Measurements from ENCODE around the gene CDK13.
A peak's percentile ranks its signal among the peaks of the same experiment; 100 is the strongest.
"Not testable (repeated sequence)": the region's sequence is repeated elsewhere in the genome, so short reads cannot be mapped to it uniquely, and the experiment has no call there.

Gene CDK13

DNA sequence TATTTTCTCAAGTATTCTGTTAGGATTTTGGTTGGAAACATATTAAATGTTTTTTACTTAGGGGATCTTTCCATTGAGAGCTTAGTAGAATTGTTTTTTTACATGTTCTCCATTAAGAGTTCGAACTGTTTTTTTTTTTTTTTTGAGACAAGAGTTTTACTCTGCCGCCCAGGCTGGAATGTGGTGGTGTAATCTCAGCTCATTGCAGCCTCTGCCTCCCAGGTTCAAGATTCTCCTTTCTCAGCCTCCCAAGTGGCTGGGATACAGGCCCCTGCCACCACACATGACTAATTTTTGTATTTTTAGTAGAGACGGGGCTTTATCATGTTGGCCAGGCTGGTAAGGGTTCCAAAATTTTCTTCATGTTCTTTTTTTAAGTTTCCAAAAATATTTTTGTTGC is 151.1 kb downstream of the CDK13 start:
- DNase-seq = peak; percentile 7

DNA sequence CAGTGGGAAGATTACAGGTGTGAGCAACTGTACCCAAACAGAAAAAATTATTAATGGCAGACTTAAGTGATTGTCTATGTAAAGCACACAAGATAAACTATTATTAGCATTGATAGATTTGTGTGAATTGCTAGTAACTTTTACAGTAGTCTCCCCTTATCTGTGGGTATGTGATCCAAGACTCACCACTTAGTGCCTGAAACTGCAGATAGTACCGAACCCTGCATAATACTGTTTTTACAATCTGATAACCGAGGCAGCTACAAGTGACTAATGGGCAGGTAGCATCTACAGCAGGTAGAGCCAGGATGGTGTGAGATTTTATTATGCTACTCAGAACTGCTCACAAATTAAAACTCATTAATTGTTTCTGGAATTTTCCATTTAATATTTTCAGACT is 152.8 kb downstream of the CDK13 start:
- no peak for DNase-seq

DNA sequence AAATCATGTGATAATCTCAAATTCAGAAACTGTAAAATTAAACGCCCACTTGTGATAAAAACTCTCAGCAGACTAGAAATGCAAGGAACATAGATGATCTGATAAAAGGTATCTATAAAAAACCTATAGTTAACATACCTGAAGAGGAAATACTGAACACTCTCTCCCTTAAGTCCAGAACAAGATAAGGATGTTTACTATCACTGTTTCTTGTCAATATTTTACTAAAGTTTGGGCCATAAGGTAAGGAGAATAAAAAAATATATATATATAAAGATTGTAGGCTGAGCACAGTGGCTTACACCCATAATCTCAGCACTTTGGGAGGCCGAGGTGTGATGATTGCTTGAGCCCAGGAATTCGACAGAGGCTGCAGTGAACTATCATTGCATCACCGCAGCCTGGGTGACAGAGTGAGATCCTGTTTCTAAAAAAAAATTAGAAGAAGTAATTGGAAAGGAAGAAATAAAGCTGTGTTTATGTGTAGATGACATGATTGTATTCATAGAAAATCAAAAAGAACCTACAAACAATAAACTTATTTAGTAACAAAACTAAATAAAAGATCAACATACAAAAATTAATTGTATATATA is 155.9 kb downstream of the CDK13 start:
- DNase-seq = peak; percentile 7

DNA sequence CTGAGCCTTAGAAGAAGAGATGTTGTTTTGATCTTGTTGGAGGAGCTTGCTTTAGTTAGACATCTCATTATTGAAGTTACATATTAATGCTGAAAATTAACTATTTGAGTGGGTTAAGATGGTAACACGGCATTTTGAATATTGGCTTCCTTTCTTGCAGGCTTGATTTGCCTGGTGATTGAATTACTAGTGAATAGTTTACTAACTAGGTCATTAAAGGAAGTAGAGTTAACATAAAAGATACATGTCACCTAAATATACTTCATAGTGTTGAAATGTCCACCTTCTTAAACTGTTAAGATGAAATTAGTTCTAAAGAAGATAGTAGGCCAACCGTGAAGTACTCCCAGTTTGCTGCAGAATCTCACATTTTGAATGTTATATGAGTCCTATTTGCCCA is 165.9 kb downstream of the CDK13 start:
- DNase-seq = no peak

DNA sequence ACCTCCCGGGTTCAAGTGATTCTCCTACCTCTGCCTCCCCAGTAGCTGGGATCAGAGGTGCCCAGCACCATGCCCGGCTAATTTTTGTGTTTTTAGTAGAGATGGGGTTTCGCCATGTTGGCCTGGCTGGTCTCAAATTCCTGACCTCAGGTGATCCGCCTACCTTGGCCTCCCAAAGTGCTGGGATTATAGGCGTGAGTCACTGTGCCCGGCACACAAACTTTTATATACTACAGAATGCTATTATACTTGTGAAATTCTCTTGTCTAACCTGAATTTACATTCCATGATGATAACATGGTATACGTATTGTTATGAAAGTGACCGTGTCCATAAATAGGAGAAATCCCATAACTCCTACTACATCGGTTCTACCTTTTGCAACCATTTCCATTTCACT is 167.1 kb downstream of the CDK13 start:
- DNase-seq = not testable (repeated sequence)

DNA sequence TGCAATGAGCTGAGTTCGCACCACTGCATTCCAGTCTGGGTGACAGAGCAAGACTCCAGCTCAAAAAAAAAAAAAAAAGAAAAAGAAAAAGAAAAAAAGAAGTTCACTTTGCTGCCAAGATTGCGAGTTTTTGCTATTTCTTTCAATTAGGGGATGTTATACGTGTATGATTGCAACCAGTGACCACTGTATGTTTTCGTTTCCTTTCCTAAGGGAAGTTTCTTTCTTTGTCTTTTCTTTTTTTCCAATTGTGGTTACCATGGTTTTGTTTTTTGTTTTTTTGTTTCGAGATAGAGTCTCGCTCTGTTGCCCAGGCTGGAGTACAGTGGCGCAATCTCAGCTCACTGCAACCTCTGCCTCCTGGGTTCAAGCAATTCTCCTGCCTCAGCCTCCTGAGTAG is 168.1 kb downstream of the CDK13 start:
- DNase-seq = not testable (repeated sequence)

DNA sequence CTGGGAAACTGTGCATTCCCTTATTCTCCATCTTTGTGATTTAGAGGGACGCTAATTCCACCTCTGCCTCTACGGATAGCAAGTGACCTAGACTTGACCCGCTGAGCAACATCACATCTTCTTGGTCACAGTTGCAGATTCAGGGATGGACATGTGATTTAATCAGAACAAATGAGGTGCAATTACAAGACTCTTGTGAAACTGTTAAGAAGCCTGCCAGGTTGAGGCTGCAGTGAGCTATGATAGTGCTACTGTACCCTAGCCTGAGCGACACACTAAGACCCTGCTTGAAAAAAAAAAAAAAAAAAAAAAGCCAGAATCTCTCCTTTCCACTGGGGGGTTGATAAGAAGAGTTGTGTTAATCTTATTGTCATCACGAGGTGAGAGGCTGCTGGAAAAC is 170.0 kb downstream of the CDK13 start:
- DNase-seq = no peak

DNA sequence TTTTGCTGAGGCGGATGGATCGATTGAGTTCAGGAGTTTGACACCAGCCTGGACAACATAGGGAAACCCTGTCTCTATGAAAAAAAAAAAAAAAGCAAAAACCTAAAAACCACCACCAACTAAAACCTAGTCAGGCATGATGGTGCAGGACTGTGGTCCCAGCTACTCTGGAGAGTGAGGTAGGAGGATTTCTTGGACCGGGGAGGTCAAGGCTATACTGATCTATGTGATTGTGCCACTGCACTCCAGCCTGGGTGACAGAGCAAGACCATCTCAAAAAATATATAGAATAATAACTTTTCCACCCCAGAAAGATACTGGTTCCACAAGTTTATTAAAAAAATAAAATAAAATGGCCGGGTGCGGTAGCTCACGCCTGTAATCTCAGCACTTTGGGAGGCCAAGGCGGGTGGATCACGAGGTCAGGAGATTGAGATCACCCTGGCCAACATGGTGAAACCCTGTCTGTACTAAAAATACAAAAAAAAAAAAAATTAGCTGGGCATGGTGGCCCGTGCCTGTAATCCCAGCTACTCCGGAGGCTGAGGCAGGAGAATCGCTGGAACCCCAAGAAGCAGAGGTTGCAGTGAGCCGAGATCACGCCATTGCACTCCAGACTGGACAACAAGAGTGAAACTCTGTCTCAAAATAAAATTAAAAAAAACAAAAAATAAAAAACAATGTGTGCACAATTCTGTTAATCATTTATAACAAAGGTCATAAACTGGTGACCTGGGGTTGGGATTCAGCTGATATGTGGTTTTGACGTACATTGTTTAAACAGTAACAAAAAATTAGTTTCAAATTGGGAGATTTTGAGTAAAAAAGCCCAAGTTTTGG is 172.3 kb downstream of the CDK13 start:
- DNase-seq = not testable (repeated sequence)

DNA sequence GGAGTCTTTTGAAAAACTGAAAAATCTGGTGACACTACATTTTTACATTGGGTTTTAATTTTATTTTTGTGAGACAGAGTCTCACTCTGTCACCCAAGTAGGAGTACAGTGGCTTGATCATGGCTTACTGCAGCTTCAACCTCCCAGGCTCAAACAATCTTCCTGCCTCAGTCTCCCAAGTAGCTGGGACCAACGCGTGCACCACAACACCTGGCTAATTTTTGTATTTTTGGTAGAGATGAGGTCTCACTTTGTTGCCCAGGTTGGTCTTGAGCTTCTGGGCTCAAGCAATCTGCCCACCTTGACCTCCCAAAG is 172.8 kb downstream of the CDK13 start:
- no peak for DNase-seq

DNA sequence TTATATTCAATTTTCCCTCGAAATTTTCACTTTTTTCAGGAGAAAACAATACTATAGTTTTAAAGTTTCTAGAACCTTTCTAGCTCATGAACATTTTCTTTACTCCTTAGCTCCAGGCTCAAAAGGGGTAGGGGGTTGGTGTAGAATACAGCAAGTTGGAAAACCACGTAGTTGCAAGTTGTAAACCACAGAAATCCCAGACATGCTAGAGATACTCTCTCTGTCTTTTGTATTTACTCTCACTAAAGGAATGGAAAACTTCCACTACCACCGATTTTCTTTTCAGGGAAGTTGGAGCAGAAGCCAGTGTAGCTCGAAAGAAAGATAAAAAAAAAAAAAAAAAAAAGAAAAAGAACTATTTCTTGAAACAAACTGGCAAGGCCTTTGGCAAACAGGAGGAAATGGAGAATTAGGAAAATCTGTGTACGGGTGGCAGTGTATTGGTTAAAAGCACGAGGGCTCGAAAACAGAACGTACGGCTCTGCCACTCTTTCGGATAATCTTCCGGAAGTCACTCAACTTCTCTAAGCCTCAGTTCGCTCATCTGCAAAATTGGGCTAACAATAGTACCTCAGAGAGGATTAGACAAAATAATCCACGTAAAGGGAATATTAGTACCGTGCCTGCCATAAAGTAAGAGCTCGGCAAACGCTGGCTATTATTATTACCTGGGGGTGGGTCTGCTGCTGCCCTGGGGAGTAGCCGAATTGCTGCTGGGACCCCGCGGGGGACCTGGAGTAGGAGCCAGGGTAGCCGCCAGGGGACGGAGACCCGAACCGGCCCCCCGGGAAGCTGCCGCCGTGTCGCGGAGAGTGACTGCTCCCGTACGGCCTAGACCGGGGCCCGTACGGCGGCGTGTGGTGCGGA is 183.7 kb downstream of the CDK13 start:
- peak; percentile 27 for DNase-seq

DNA sequence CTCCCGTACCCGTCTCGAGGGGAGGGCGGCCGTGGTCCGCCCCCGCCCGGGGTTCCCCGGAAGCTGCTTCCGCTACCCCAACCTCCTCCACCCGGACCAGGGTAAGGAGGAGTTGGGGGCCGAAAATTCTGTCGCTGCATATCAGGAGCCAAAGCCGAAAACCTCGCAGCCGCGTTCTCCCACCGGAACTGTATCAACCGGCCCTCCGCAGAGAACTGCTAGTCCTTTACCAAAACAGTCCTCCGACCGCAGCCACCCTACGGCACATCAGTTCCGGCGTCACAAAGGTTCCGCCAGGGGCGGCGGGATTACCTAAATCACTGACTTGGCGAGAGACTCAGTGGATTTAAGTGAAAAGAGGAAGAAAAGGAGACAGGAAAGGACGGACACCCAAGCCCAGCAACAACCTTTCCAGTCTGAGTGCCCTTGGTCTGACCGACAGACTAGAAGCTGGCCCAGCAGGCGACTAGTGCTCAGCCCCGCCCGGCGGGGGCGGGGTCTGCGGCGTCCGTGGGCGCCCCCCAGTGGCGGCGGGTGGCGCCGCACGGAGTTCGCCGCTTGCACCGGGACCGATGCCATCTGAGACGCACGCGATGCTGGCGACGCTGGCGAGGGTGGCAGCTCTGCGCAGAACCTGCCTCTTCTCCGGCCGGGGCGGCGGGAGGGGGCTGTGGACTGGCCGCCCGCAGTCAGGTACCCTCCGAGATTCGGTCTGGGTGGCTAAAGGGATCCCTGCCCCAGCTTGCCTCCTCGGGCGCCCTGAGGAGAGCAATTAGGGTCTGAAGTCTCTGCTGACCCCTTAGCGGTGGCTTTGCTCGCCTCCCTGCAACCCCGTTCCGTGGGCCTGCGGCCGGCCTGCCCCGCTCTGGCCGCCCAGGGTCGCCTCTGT is 184.6 kb downstream of the CDK13 start, which contains the start of the genes MPLKIP and SUGCT:
MPLKIP (minus strand) TSS at position 195 of the 889 bp plus-strand sequence; CDS start at position 140, 55 bp downstream.
SUGCT (plus strand) TSS at position 578 of the 889 bp plus-strand sequence.
- DNase-seq = peak; percentile 88

DNA sequence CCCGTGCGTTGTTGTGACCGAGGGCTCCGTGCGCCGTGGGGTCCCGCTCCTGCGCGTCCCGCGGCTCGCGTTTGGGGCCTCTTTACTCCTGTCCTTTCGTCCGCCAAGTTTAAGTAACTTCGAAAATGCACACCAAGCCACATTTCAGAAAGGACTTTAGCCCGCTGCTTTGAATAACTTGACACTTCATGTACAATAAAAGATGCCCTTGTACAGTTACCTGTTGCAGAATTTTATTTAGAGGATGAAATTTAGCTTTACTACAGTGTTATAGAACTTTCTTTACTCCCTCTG is 185.2 kb downstream of the CDK13 start:
- DNase-seq = peak; percentile 21

DNA sequence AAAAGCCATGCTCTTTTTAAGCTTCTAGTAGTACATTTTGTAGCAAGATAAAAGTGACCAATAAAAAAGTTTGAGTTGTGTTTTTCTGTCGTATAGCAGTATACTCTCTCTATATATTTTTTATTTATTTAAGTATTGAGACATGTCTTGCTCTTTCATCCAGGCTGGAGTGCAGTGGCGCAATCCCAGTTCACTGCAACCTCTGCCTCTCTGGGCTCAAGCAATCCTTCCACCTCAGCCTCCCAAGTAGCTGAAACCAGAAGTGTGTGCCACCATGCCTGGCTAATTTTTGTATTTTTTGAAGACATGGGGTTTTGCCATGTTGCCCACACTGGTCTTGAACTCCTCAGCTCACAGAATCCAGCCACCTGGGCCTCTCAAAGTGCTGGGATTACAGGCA is 187.5 kb downstream of the CDK13 start:
- no peak for DNase-seq

DNA sequence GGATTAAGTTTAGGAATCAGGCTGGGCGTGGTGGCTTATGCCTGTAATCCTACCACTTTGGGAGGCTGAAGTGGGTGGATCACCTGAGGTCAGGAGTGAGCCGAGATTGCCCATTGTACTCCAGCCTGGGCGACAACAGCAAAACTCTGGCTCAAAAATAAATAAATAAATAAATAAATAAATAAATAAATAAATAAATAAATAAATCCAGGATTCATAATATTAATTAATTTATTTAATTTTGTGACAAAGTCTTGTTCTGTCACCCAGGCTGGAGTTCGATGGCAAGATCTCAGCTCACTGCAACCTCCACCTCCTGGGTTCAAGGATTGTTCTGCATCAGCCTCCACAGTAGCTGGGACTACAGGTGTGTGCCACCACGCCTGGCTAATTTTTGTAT is 188.9 kb downstream of the CDK13 start:
- DNase-seq = no peak

DNA sequence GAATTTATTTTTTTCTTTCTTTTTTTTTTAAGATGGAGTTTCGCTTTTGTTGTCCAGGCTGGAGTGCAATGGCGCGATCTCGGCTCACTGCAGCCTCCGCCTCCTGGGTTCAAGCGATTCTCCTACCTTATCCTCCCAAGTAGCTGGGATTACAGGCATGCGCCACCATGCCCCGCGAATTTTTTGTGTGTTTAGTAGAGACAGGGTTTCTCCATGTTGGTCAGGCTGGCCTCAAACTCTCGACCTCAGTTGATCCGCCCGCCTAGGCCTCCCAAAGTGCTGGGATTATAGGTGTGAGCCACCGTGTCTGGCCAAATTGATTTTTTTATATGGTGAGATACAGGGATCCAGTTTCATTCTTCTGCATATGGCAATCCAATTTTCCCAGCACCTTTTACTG is 189.8 kb downstream of the CDK13 start:
- not testable (repeated sequence) for DNase-seq

DNA sequence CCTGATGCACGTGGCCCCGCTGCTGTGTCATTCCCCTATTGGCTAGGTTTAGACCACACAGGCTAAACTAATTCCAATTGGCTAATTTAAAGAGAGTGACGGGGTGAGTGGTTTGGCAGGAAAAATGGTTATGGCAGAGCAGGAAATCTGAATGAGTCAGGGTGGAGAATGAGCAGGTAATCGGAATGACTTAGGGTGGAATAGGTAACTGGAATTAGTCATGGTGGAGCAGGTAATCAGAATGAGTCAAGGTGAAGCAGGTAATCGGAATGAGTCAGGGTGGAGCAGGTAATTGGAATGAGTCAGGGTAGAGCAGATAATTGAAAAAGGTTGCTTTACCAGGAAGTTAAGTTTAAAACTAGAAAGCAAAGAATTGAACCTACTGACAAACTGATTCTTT is 191.9 kb downstream of the CDK13 start:
- DNase-seq = not testable (repeated sequence)

DNA sequence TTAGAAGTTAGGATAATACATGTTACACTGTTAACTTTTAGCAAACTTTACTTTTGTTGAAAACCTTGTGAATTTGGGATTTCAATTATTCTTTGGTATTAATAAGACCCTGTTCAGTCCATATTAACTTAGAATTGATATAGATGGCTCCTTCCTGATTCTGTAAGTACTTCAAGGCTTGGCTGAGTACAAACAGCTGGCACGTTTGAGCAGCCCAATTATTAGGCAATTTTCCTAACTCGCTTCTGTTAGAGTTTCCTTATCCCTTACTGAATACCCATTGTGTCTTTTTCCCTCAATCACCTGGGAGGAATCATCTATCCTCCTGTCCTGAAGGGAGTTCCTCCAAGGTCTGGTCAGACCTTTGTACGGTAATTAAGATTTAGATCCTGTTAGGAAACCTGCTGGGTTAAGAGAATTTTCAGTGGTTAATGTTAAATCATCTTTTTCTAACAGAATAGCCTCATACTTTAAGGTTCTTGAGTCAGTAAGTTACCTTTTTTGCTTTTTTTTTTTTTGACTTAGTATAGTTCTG is 195.6 kb downstream of the CDK13 start:
- DNase-seq = not testable (repeated sequence)

DNA sequence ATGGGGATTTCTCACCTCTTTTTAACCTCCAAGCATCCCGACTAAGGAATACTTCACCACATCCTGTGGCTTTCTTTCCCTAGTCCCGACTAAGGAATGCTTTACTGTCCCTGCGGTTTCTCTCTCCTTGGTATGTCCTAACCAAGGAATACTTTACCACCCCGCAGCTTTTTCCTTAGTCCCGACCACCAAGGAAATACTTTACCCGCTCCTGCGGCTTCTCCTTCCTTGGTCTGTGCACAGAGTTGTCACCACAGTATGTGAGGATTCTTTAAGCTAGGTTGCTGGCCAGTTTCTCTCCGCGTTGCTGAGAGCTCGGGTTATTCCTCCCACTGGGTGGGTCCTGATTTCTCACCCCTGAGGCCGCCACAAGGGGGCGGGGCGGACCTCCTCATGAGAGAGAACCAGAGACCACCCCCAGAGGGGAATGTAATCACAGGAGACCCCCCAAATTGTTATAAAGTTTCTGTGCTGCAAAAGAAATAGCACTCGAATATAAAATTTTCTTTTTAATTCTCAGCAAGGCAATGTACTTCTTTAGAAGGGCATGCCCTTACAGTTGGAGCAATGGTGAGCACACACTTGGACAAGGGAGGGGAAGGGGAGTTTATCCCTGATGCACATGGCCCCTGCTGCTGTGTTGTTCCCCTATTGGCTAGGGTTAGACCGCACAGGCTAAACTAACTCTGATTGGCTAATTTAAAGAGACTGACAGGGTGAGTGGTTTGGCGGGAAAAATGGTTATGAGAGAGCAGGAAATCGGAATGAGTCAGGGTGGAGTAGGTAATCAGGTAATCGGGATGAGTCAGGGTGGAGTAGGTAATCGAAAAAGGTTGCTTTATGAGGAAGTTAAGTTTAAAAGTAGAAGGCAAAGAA is 197.6 kb downstream of the CDK13 start:
- DNase-seq = peak; percentile 66

DNA sequence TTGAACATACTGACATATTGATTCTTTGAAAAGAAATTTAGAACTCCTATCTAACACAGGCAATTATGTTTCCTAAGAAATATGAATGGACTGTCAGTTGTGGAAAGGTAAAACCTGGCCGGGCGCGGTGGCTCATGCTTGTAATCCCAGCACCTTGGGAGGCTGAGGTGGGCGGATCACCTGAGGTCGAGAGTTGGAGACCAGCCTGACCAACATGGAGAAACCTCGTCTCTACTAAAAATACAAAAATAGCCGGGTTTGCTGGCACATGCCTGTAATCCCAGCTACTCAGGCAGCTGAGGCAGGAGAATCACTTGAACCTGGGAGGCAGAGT is 198.2 kb downstream of the CDK13 start:
- DNase-seq = not testable (repeated sequence)

DNA sequence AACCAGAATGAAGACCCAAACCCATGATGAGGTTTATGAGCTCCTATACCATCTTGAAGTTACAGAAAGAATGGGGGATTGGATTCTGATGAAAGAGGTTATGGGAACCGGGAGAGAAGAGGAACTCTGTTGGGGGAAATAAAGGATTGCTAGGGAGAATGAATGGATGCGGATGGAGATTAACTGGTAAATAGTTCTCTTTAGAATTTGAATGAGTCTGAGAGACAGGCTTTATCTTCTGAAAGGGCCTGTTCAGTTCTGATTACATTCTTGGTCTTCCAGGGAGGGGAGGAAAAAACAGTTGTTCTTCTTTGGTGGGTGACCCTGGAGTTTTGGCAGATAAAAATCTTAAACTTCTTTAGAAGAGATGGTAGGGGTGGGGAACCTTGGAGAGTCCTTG is 198.6 kb downstream of the CDK13 start:
- DNase-seq = no peak

All from fibroblast of skin of scalp (primary cell).